CD4-positive, alpha-beta T cell treated with Interleukin-15 for 1 hour (primary cell): ENCODE results near the gene RNU6-9.
A peak's percentile ranks its signal among the peaks of the same experiment; 100 is the strongest.
"Not testable (repeated sequence)": the region's sequence is repeated elsewhere in the genome, so short reads cannot be mapped to it uniquely, and the experiment has no call there.

Experiments
- DNase-seq: peaks from one replicate; pipeline ENCODE4 v3.0.0-alpha.2; 2020

RNU6-9 gene

DNA sequence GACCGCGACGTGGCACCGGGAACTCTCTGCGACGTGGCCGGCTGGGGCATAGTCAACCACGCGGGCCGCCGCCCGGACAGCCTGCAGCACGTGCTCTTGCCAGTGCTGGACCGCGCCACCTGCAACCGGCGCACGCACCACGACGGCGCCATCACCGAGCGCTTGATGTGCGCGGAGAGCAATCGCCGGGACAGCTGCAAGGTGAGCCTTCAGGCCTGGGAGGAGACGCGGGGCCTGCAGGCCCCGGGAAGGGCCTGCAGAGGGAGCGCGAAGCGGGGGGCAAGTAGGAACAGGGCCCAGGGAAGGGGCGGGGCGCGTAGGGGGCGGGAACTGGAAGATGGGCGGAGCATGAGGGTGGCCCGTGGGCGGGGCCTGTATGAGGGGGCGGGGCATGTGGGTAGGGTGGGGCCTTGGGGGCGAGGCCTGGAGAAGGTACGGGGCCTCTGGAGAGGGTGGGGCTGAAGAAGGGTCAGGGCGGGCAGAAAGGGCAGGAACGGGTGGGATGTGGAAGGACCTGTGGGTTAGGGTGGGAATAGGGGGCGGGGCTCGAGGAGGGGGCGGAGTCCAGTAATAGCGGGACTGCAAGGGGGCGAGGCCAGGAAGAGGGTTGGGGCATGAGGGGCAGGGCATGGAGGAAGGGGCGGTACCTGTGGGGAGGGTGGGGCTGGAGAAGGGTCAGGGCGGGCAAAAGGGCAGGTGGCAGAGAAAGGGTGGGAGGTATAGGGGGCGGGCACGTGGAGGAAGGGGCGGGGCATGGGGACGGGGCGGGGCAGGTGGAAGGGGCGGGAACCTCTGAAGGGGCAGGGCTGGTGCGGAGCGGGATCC, 31.3 kb upstream of the RNU6-9 start:
- peak; percentile 77 for DNase-seq

- DNase-seq = peak; percentile 81
Measured at GRCh38 chr19:862581-863314, 30.5 kb upstream of the RNU6-9 start.

GRCh38 chr19:863315-863620, 30.0 kb upstream of the RNU6-9 start:
- no peak for DNase-seq

- no peak for DNase-seq
Measured at GRCh38 chr19:866769-867300, 26.4 kb upstream of the RNU6-9 start.

DNA sequence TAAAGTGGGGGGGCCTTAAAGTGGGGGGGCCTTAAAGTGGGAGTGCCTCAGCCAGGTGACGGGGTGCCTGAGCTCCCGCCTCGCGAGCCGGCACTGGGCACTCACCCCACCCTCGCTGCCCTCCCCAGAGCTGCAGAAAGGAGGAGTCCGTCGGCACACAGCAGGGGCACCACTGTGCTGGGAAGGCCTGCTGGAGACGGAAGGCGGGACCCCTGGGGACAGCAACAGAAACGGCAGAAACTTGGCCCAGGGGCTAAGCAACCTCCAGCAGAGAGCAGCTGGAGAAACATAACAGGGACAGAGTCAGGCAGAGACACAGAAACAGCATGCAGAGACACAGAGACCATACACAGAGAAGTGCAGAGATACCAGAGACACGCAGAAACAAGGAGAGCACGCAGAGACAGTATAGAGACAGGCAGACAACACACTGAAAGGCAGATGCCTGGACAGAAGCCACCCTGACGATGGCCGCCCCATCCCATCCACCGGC, 25.9 kb upstream of the RNU6-9 start:
- DNase-seq = no peak

DNA sequence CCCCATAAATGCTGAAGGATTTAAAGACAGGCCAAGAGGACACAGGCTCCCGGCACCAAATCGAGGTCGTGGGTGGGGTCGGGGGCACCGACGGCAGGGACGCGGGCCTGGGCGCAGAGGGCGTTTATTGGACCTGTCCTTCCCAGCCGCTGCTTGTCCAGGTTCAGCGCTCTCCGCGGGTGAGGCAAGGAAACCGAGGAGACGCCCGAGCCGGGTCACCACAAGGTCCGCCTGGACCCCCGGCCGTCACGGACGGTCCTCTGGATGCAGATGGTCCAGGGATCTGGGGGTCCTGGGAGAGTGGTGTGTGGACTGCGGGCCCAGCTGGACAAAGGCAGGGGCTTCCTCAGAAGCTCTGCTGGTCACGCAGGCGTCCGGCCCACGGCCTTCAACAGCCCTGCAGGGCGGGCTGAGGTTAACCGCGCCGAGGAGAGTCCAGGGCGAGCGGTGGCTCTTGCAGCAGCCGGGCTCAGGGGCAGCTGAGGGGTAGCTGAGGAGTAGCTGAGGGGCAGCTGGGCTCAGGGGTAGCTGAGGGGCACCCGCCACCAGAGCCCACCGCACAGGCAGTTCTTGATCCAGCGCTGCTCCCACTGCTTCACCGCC, 25.3 kb upstream of the RNU6-9 start:
- no peak for DNase-seq

GRCh38 chr19:868458-869244, 24.6 kb upstream of the RNU6-9 start:
- DNase-seq = no peak

GRCh38 chr19:869245-870177, 23.8 kb upstream of the RNU6-9 start:
- no peak for DNase-seq

DNA sequence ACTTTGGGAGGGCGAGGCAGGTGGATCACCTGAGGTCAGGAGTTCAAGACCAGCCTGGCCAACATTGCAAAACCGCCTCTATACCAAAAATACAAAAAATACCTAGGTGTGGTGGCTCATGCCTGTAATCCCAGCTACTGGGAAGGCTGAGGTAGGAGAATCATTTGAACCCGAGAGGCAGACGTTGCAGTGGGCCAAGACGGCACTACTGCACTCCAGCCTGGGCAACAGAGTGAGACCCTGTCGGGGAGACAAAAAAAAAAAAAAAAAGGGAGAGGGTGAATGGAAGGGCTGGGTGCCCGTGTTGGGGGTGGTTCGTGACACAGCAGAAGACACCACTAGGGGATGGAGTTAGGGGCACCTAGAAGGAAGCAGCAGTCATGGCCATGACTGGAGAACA, 23.0 kb upstream of the RNU6-9 start:
- no peak for DNase-seq

- DNase-seq = no peak
Measured at GRCh38 chr19:870963-871401, 22.3 kb upstream of the RNU6-9 start.

- DNase-seq = no peak
Measured at GRCh38 chr19:871446-872265, 21.6 kb upstream of the RNU6-9 start.

DNA sequence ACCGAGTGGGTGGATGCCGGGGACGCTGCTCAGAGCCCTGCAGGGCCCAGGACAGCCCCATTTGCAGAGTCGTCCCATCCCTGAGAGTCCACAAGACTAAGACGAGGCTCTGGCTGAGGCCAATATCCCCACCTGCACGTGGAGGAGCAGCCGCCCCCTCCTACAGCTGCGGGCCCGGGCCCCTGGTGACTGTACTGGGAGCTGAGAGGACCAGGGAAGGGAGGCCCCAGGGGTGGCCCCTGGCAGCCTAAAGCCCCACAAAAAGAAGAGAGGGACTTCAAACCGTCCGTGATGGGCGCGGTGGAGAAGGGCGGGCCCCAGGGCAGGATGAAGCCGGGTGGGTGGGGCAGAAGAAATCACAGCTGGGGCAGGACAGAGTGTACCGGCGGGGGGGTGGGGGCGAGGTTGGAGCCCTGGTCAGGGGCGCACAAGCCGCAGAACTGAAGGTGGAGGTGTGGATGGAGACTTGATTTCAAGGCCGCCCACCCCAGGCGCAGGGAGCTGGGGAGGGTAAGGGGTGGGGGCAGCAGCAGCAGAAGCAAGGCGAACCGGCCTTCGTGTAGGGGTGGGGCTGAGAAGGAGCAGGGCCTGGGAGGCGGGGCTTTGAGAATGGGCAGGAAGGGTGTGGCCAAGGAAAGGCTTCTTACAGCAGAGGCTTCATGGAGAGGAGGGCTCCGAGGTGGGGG, 20.9 kb upstream of the RNU6-9 start:
- peak; percentile 91 for DNase-seq

- DNase-seq = peak; percentile 91
Measured at GRCh38 chr19:873084-873483, 20.2 kb upstream of the RNU6-9 start.

DNA sequence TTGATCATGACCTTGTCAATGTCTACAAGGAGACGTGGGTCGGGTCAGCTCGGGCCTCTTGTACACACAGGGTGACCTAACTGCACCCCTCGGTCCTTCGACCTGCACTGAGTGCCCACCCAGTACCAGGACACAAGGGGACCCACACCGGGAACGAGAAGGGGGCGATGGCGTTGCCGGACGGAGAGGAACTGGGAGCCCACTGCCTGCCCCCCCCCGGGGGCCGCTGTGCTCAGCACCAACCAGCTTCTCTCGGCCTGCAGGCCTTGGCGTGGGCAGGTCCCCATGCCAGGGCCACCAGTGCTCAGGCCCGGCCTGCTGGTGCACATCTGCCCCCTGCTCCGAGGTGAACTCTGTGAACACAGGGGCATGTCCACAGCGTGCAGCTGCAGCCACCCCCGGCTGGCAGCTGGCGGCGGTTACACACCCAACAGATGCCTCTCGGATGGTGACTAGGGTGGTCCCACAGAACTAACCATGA, 19.7 kb upstream of the RNU6-9 start:
- DNase-seq = no peak

- DNase-seq = no peak
Measured at GRCh38 chr19:875265-875879, 17.9 kb upstream of the RNU6-9 start.

DNA sequence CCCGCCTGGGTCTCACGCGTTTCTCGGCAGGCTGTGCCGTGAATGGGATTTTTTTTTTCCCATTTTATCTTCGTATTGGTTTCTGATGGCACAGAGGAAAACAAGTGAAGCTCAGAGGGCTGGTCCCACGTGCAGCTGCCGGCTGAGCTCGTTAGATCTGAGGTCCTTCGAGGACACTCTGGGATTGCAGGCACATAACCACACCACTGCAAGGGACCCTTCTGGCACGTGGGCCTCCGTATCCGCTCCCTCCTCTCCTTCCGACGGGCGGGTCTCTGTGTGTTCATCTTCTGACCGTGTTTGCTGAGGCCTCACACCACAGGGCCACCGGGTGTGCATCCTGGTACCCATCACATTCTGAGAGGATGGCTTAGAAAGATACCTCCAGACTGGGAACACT, 17.2 kb upstream of the RNU6-9 start:
- DNase-seq = no peak

DNA sequence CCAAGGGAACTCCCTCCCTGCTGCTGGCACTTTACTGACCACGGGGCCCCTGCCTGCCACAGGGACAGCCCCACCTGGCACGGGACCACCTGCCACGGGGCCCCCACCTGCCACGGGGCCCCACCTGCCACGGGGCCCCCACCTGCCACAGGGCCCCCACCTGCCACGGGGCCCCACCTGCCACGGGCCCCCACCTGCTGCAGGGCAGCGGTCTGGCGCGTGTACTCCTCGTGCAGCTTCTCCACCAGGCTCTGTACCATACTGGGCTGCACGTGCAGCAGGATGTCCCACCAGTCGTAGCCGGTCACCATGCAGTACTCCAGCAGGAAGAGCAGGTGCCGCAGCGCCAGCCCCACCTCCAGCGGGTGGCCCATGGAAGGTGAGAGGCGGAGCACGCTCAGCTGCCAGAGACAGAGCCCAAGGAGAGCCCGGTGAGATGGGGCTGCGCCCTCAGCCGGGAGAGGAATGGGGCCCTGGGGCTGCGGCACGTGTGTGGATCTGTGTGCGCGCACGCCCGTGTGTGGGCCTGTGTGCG, 16.4 kb upstream of the RNU6-9 start:
- no peak for DNase-seq

GRCh38 chr19:877992-878660, 15.2 kb upstream of the RNU6-9 start:
- not testable (repeated sequence) for DNase-seq
